Effector memory CD4-positive, alpha-beta T cell (primary cell): ENCODE measurements around the gene PFKL.

ENCODE experiments used
- DNase-seq, 3 donors: peaks; one replicate each; pipeline ENCODE4 v3.0.0-alpha.2; 2020
- H3K27ac ChIP-seq: 2 replicates; pipeline ENCODE4 v1.7.0; 2013; ENCODE audit warnings: mild to moderate bottlenecking, low read length, moderate library complexity; ENCODE audit not compliant: insufficient read depth, poor library complexity, severe bottlenecking
- H3K27me3 ChIP-seq: replicated peaks from 2 replicates; pipeline ENCODE4 v1.7.0; 2013; ENCODE audit warnings: mild to moderate bottlenecking, low read length; ENCODE audit not compliant: insufficient read depth, control insufficient read depth, poor library complexity, severe bottlenecking
- H3K36me3 ChIP-seq: 2 replicates; pipeline ENCODE4 v1.7.0; 2013; ENCODE audit warnings: mild to moderate bottlenecking, low read length, moderate library complexity; ENCODE audit not compliant: control insufficient read depth, insufficient read depth
- H3K4me1 ChIP-seq: 2 replicates; pipeline ENCODE4 v1.7.0; 2013; ENCODE audit warnings: low read length, mild to moderate bottlenecking; ENCODE audit not compliant: control insufficient read depth, insufficient read depth, poor library complexity, severe bottlenecking
- H3K4me3 ChIP-seq: 2 replicates; pipeline ENCODE4 v1.7.0; 2013; ENCODE audit warnings: low read length, low read depth, mild to moderate bottlenecking; ENCODE audit not compliant: insufficient read depth, poor library complexity, severe bottlenecking
- H3K9me3 ChIP-seq: 2 replicates; pipeline ENCODE4 v1.7.0; 2013; ENCODE audit warnings: mild to moderate bottlenecking, low read length, moderate library complexity; ENCODE audit not compliant: control insufficient read depth
- total RNA-seq, 3 donors: gene quantifications; one replicate each; lab custom pipeline; 2026; lab: John Stamatoyannopoulos, UW

The PFKL gene
- total RNA-seq: 176 to 221 (median 191) reads per million in 3 donors

GRCh38 chr21:44299458-44300261 is at the start of gene PFKL:
Gene PFKL (plus strand): TSS chr21:44300053. CDS start chr21:44300106, 53 bp downstream.
- H3K9me3 ChIP-seq: no peaks in the 10 kb centered on the region
- H3K36me3 ChIP-seq: no peaks in the 10 kb centered on the region
- peak within 1 kb of the TSS; percentile 74 for H3K27ac ChIP-seq
- peaks cover 57% of the 10 kb centered on the region for H3K4me1 ChIP-seq
- H3K27me3 ChIP-seq: no peaks in the 10 kb centered on the region
- peak within 1 kb of the TSS; percentile 75 for H3K4me3 ChIP-seq
- DNase-seq: peak; percentile 21 to 38 (median 36)

- H3K27me3 ChIP-seq: no peaks in the 10 kb centered on the region
Observed at GRCh38 chr21:44253832-44254710, 45.8 kb upstream of the PFKL start.

DNA sequence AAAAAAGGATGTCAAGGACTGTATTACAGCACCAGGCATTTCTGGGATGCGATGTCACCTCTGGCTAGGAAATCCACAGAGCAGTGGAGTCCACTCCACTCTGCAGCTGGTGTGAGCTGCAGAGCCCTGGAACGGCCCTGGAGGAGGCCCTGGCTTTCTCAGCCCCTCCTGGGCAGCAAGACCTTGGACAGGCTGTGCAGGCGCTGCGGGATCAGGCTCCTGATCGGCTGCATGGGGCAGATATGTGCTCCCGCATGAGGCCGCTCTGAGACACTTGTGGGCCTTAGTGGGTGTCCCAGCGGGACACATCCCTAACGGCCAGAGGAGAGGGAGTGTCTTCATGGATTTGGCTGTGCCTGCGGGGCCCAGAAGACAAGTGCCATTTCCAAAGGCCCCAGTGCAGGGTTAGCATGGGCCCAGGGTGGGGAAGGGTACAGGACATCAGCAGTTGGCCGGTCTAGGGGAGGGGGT is 44.3 kb upstream of the PFKL start:
- no peak for DNase-seq
- Histone ChIP-seq H3K9me3 (no peaks in the 10 kb centered on the region), H3K4me1 (no peaks in the 10 kb centered on the region)

More at GRCh38 chr21:44253832-44254710, 45.8 kb upstream of the PFKL start:
- Histone ChIP-seq H3K36me3 (no peaks in the 10 kb centered on the region), H3K9me3 (no peaks in the 10 kb centered on the region), H3K27ac (no peak overlapping the region), H3K4me1 (no peaks in the 10 kb centered on the region), H3K4me3 (no peak overlapping the region)
- no peak for DNase-seq

DNA sequence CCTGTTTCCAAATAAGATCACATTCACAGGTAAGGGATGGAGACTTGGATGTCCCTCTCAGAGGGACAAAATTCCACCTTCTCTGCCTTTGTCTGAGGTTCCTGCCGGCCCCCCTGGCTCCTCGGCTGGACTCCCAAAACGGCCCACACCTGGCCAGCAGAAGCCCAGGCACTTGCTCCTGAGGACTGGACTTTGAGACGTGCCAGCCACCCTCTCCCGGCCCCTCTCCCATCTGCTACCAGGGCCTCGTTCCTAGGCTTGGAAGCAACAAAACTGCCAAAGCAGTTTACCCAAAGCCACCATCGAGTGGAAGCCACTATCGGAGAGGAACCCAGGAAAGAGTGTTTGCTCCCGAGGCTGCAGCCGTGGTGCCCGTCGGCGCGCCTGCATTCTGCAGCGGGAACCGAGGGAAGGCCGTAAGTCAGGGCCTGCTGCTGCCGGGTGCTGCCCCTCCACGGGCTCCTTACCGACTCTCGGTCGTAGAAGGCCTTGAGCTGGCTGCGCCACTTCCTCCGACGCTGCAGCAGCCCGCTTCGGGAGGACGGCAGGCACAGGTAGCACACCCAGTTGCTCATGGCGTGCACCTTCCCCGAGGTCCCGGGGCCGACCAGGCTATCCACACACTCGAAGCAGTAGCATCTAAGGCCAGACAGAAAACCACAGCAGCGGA is 41.7 kb upstream of the PFKL start:
- H3K4me1 ChIP-seq: no peaks in the 10 kb centered on the region
- H3K27ac ChIP-seq: no peak overlapping the region
- no peaks in the 10 kb centered on the region for H3K9me3 ChIP-seq
- no peaks in the 10 kb centered on the region for H3K36me3 ChIP-seq
- DNase-seq: no peak
- H3K4me3 ChIP-seq: no peak overlapping the region
- H3K27me3 ChIP-seq: no peaks in the 10 kb centered on the region

More for the DNA sequence above, 44.3 kb upstream of the PFKL start:
- Histone ChIP-seq H3K4me3 (no peak overlapping the region), H3K36me3 (no peaks in the 10 kb centered on the region), H3K27me3 (no peaks in the 10 kb centered on the region), H3K27ac (no peak overlapping the region)

GRCh38 chr21:44259082-44259705 is 40.7 kb upstream of the PFKL start:
- DNase-seq: no peak
- Histone ChIP-seq H3K9me3 (no peaks in the 10 kb centered on the region), H3K27me3 (no peaks in the 10 kb centered on the region), H3K4me3 (no peak overlapping the region), H3K36me3 (no peaks in the 10 kb centered on the region), H3K27ac (no peak overlapping the region), H3K4me1 (no peaks in the 10 kb centered on the region)

- no peaks in the 10 kb centered on the region for H3K9me3 ChIP-seq
- no peak for DNase-seq
- no peaks in the 10 kb centered on the region for H3K4me1 ChIP-seq
- no peaks in the 10 kb centered on the region for H3K36me3 ChIP-seq
- no peaks in the 10 kb centered on the region for H3K27me3 ChIP-seq
- H3K4me3 ChIP-seq: no peak overlapping the region
- H3K27ac ChIP-seq: no peak overlapping the region
Observed at GRCh38 chr21:44260066-44260465, 39.8 kb upstream of the PFKL start.

GRCh38 chr21:44260791-44261631 is 38.8 kb upstream of the PFKL start:
- no peak overlapping the region for H3K4me3 ChIP-seq
- H3K4me1 ChIP-seq: no peaks in the 10 kb centered on the region
- H3K27ac ChIP-seq: no peak overlapping the region
- H3K36me3 ChIP-seq: no peaks in the 10 kb centered on the region
- H3K9me3 ChIP-seq: no peaks in the 10 kb centered on the region
- DNase-seq: no peak
- H3K27me3 ChIP-seq: no peaks in the 10 kb centered on the region

- no peaks in the 10 kb centered on the region for H3K9me3 ChIP-seq
- no peaks in the 10 kb centered on the region for H3K36me3 ChIP-seq
Observed at GRCh38 chr21:44261675-44262295, 38.1 kb upstream of the PFKL start, which contains the start of gene DNMT3L. Gene DNMT3L (minus strand): TSS chr21:44261897. CDS start chr21:44261259, 638 bp downstream.

More at GRCh38 chr21:44261675-44262295, 38.1 kb upstream of the PFKL start, which contains the start of gene DNMT3L:
- no peaks in the 10 kb centered on the region for H3K27me3 ChIP-seq
- H3K4me1 ChIP-seq: no peaks in the 10 kb centered on the region
- H3K27ac ChIP-seq: no peak within 1 kb of the TSS
- no peak for DNase-seq
- no peak within 1 kb of the TSS for H3K4me3 ChIP-seq
